Caco-2 (cell line): ENCODE measurements around the gene POFUT2. TPM values are rescaled to one million over a fixed set of nuclear protein-coding genes. Genes with fewer than 3 reads are reported as not detected.

Source experiments
- Bru-seq: library from RNA; stranded (reverse); fragments of 400-500 nt; gene quantifications from one replicate; lab custom pipeline; 2021; lab: Mats Ljungman, UMichigan
- BruChase-seq, 2 experiments: library from RNA; stranded (reverse); fragments of 400-500 nt; gene quantifications; one replicate each; lab custom pipeline; 2021; lab: Mats Ljungman, UMichigan
- BruUV-seq: library from RNA; stranded (reverse); fragments of 400-500 nt; replicated peaks from 2 replicates; lab custom pipeline; 2021; lab: Mats Ljungman, UMichigan
- CTCF ChIA-PET: fragments of 300-600 bp; sonication (Branson Sonifier 250); formaldehyde crosslinking; loops from one replicate; lab custom pipeline; 2022; ENCODE audit warnings: antibody characterized with exemption; lab: Charles Lee
- POLR2A ChIA-PET: fragments of 300-600 bp; sonication (Branson Sonifier 250); formaldehyde crosslinking; loops from one replicate; lab custom pipeline; 2022; ENCODE audit warnings: antibody characterized with exemption; lab: Charles Lee
- DNase-seq, 2 experiments: peaks; one replicate each; pipeline versions ENCODE4 v3.0.0 to v3.0.0-alpha.2; 2020 to 2022
- H3K27me3 ChIP-seq: replicated peaks from 2 replicates; pipeline ENCODE4 v1.6.0; 2011; ENCODE audit warnings: low read length; ENCODE audit not compliant: control insufficient read depth, insufficient read depth
- H3K36me3 ChIP-seq: 2 replicates; pipeline ENCODE4 v1.5.1; 2011; ENCODE audit warnings: low read length; ENCODE audit not compliant: control insufficient read depth, insufficient read depth
- H3K4me1 ChIP-seq: fragments of 250-450 bp; sonication (Bioruptor Pico); 2 replicates; pipeline ENCODE4 v1.5.1; 2020; ENCODE audit warnings: mild to moderate bottlenecking
- H3K4me3 ChIP-seq: 2 replicates; pipeline ENCODE4 v1.5.1; 2011; ENCODE audit warnings: low read depth, mild to moderate bottlenecking, control low read depth, low read length
- H3K9me3 ChIP-seq: fragments of 250-450 bp; sonication (Bioruptor Pico); 2 replicates; pipeline ENCODE4 v1.5.1; 2020; ENCODE audit warnings: mild to moderate bottlenecking, moderate library complexity
- H3K27ac Mint-ChIP-seq: one replicate; pipeline ENCODE4 v1.8.0; 2022; ENCODE audit warnings: mixed read lengths; ENCODE audit not compliant: unreplicated experiment
- H3K27me3 Mint-ChIP-seq: one replicate; pipeline ENCODE4 v1.8.0; 2022; ENCODE audit warnings: mixed read lengths; ENCODE audit not compliant: insufficient read depth, unreplicated experiment
- H3K36me3 Mint-ChIP-seq: one replicate; pipeline ENCODE4 v1.8.0; 2022; ENCODE audit warnings: mild to moderate bottlenecking, mixed read lengths; ENCODE audit not compliant: insufficient read depth, unreplicated experiment
- H3K4me1 Mint-ChIP-seq: one replicate; pipeline ENCODE4 v1.8.0; 2022; ENCODE audit warnings: low read depth, mixed read lengths; ENCODE audit not compliant: unreplicated experiment
- H3K4me3 Mint-ChIP-seq: one replicate; pipeline ENCODE4 v1.8.0; 2022; ENCODE audit warnings: mild to moderate bottlenecking, moderate library complexity, mixed read lengths; ENCODE audit not compliant: unreplicated experiment
- H3K9me3 Mint-ChIP-seq: one replicate; pipeline ENCODE4 v1.8.0; 2022; ENCODE audit warnings: mixed read lengths; ENCODE audit not compliant: unreplicated experiment
- intact Hi-C: fragments of 100-400 bp; cut with micrococcal nuclease; formaldehyde crosslinking; loops from one replicate; pipeline ENCODE4 v1.10.0; 2022; ENCODE audit not compliant: unreplicated experiment
- long read RNA-seq: library from polyadenylated mRNA; stranded (forward); transcript quantifications from one replicate; pipeline ENCODE4 v2.0.0, GENCODE V29; 2022
- total RNA-seq: library from RNA; stranded (reverse); gene quantifications from 2 replicates; pipeline ENCODE4 v1.2.3, GENCODE V29; 2022
- TF ChIP-seq, protein P1 (sequence below), 2 experiments: fragments of 200-600 bp in 1 of 2; IDR thresholded peaks; 1 replicate in 1 of 2; 2 replicates in 1 of 2; pipeline versions ENCODE4 v1.5.1 to v1.8.0; 2011 to 2022; ENCODE audit warnings: antibody characterized with exemption in 1 of 2, control low read depth in 1 of 2, inconsistent platforms in 1 of 2, low read depth in 1 of 2, low read length in 1 of 2, mild to moderate bottlenecking in 1 of 2, moderate library complexity in 1 of 2; ENCODE audit not compliant: insufficient read depth in 1 of 2, severe bottlenecking in 1 of 2, unreplicated experiment in 1 of 2

The POFUT2 gene, protein sequence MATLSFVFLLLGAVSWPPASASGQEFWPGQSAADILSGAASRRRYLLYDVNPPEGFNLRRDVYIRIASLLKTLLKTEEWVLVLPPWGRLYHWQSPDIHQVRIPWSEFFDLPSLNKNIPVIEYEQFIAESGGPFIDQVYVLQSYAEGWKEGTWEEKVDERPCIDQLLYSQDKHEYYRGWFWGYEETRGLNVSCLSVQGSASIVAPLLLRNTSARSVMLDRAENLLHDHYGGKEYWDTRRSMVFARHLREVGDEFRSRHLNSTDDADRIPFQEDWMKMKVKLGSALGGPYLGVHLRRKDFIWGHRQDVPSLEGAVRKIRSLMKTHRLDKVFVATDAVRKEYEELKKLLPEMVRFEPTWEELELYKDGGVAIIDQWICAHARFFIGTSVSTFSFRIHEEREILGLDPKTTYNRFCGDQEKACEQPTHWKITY
- total RNA-seq (32.0 and 36.5 TPM in 2 replicates), Bru-seq, nascent RNA (percentile 67 among the genes with signal in this experiment), BruChase-seq, experiment 1, labeled RNA remaining after a 2-hour chase (percentile 77 among the genes with signal in this experiment), BruChase-seq, experiment 2, labeled RNA remaining after a 6-hour chase (percentile 81 among the genes with signal in this experiment)
- long read RNA-seq, transcript POFUT2-203 (9 exons, 2,871 nt) = major isoform, 17 of 37 reads
- long read RNA-seq, partial matches to known transcripts = 0 of 37 reads
- long read RNA-seq, other reads (novel, unspliced or antisense) = 18 of 37 reads

DNA sequence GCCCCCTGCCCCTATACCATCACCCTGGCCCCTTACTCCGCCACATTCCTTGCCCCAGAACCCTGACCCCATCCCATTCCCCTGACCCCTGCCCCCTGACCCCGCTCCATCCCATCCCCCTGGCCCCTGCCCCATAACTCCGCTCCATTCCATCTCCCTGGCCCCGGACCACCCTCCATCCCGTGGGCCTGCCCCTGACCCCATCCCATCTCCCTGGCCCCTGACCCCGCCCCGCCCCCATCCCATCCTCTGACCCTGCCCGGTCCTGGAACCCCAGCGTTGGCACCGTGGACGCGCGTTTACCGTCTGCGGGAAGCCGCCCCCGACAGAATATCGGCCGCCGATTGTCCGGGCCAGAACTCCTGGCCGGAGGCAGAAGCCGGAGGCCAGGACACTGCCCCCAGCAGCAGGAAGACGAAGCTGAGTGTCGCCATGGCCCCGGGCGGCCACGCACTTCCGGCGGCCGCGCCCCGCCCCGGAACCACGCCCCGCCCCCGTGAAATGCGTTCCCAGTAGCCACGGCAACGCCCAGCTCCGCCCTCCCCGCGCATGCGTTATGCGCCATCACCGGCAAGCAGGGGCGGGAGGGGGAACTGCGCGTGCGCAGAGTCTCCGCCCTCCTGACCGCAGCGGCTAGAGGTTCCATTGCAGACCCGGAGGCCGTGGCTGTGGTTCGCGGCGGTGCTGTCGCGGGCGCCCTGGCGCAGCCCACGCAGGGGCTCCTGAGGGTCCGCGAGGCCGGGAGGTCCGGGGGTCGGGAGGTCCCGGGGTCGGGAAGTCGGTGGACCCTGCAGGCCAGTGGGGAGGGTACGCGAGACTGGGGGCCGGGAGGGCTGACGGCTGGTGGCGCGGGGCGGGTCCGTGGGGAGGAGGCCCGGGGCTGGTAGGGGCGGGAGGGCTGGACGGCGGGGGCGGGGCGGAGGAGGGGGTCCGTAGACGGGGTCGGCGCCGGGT is at the start of gene POFUT2:
POFUT2 (minus strand) TSS at position 458 of the 954 bp plus-strand sequence; CDS start at position 434, 24 bp downstream.
- TF ChIP-seq, protein P1, sequence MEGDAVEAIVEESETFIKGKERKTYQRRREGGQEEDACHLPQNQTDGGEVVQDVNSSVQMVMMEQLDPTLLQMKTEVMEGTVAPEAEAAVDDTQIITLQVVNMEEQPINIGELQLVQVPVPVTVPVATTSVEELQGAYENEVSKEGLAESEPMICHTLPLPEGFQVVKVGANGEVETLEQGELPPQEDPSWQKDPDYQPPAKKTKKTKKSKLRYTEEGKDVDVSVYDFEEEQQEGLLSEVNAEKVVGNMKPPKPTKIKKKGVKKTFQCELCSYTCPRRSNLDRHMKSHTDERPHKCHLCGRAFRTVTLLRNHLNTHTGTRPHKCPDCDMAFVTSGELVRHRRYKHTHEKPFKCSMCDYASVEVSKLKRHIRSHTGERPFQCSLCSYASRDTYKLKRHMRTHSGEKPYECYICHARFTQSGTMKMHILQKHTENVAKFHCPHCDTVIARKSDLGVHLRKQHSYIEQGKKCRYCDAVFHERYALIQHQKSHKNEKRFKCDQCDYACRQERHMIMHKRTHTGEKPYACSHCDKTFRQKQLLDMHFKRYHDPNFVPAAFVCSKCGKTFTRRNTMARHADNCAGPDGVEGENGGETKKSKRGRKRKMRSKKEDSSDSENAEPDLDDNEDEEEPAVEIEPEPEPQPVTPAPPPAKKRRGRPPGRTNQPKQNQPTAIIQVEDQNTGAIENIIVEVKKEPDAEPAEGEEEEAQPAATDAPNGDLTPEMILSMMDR (IDR thresholded peaks at IDR 0.05; ENCODE audit: insufficient read depth in 1 of 2, low read depth in 1 of 2, low read length in 1 of 2, severe bottlenecking in 1 of 2, unreplicated experiment in 1 of 2) = no peak
- CTCF ChIA-PET = interaction anchor here (0.6 to 1.9 kb wide), 7 partner anchors 29 to 275 kb away, joined by 3 to 13 read pairs (median 7); no protein-coding TSS in a partner anchor

DNA sequence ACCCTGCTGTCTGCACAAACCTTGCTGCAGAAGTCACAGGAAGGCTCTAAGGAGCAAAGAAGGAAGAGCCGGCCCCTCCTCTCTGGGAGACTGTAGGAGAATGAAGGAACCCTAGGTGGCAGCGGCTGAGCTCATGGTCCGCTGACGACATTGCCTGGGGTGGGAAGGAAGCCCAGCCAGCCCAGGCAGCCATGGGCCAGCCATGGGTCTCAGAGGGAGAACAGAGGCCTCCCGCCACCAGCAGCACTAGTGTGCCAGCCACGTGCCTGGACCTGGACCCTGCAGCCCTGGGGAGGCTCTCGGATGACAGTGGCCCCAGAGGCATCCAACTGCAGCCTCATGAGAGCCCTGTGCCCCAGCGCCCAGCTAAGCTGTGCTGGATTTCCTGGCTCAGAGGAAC is 49.2 kb upstream of the POFUT2 start:
- peak overlapping the region; percentile 81 for H3K27ac Mint-ChIP-seq
- peaks cover 35% of the 10 kb centered on the region for H3K4me1 Mint-ChIP-seq
- Histone ChIP-seq H3K9me3 (no peaks in the 10 kb centered on the region), H3K36me3 (no peaks in the 10 kb centered on the region), H3K27me3 (no peaks in the 10 kb centered on the region), H3K4me3 (no peak overlapping the region), H3K4me1 (peaks cover 48% of the 10 kb centered on the region)
- DNase-seq = peak; percentile 65 to 66
- ChIA-PET CTCF (interaction anchor here (0.9 to 1.0 kb wide), 2 partner anchors 20 to 44 kb away, joined by 3 to 8 read pairs; no protein-coding TSS in a partner anchor), POLR2A (no interaction called here)
- BruUV-seq = no TSS peak
- peaks cover 10% of the 10 kb centered on the region for H3K9me3 Mint-ChIP-seq
- intact Hi-C loops = loop anchor here (5.0 kb wide), 1 partner anchor 100 kb away; no protein-coding TSS in a partner anchor
- TF ChIP-seq, protein P1 (IDR thresholded peaks at IDR 0.05; ENCODE audit: insufficient read depth in 1 of 2, low read depth in 1 of 2, low read length in 1 of 2, severe bottlenecking in 1 of 2, unreplicated experiment in 1 of 2) = peak in 1 of 2 experiments; percentile 1
- no peak overlapping the region for H3K4me3 Mint-ChIP-seq
- no peaks in the 10 kb centered on the region for H3K36me3 Mint-ChIP-seq
- no peaks in the 10 kb centered on the region for H3K27me3 Mint-ChIP-seq

More for the DNA sequence above, at the start of gene POFUT2:
- BruUV-seq = no TSS peak
- peak; percentile 96 to 98 for DNase-seq
- H3K27me3 ChIP-seq = no peaks in the 10 kb centered on the region
- POLR2A ChIA-PET = interaction anchor here (0.6 to 1.1 kb wide), 12 partner anchors 29 to 348 kb away, joined by 3 to 10 read pairs (median 4); partner anchors contain the start of gene SLX9
- peaks cover 6% of the 10 kb centered on the region for H3K4me1 Mint-ChIP-seq
- H3K36me3 Mint-ChIP-seq = peaks cover 24% of the 10 kb centered on the region
- intact Hi-C loops = loop anchor here (1.0 kb wide), 1 partner anchor 147 kb away; no protein-coding TSS in a partner anchor
- peak within 1 kb of the TSS; percentile 91 for H3K4me3 ChIP-seq
- H3K27ac Mint-ChIP-seq = peak within 1 kb of the TSS; percentile 66
- peaks cover 9% of the 10 kb centered on the region for H3K4me1 ChIP-seq
- no peaks in the 10 kb centered on the region; the same call in 1 of the 2 replicates for H3K36me3 ChIP-seq
- no peaks in the 10 kb centered on the region for H3K9me3 Mint-ChIP-seq
- no peaks in the 10 kb centered on the region for H3K9me3 ChIP-seq
- H3K27me3 Mint-ChIP-seq = no peaks in the 10 kb centered on the region
- H3K4me3 Mint-ChIP-seq = peak within 1 kb of the TSS; percentile 72
